MM.1S (cell line): ENCODE measurements around the gene FUT8.

Experiments
- DNase-seq: peaks from one replicate; pipeline ENCODE4 v3.0.0-alpha.2; 2015
- H2AFZ ChIP-seq: fragments of 300-600 bp; sonication (generic); 2 replicates; pipeline ENCODE4 v1.6.0; 2016; ENCODE audit warnings: antibody characterized with exemption, low read length
- H3F3A ChIP-seq: fragments of 300-600 bp; sonication (generic); 2 replicates; pipeline ENCODE4 v1.6.1; 2016; ENCODE audit warnings: mild to moderate bottlenecking, antibody characterized with exemption, low read length, moderate library complexity, mixed read lengths; ENCODE audit not compliant: insufficient read depth
- H3K27ac ChIP-seq: fragments of 300-600 bp; sonication (generic); 2 replicates; pipeline ENCODE4 v1.5.1; 2016; ENCODE audit warnings: mild to moderate bottlenecking, low read length
- H3K27me3 ChIP-seq: fragments of 300-600 bp; sonication (generic); replicated peaks from 2 replicates; pipeline ENCODE4 v1.6.0; 2016; ENCODE audit warnings: low read length; ENCODE audit not compliant: insufficient read depth
- H3K36me3 ChIP-seq: fragments of 300-600 bp; sonication (generic); replicated peaks from 2 replicates; pipeline ENCODE4 v1.6.1; 2016; ENCODE audit warnings: mild to moderate bottlenecking, low read length, mixed read lengths; ENCODE audit not compliant: insufficient read depth
- H3K4me1 ChIP-seq: fragments of 300-600 bp; sonication (generic); 2 replicates; pipeline ENCODE4 v1.6.1; 2016; ENCODE audit warnings: low read length, mixed read lengths
- H3K4me2 ChIP-seq: fragments of 300-600 bp; sonication (generic); 2 replicates; pipeline ENCODE4 v1.6.0; 2016; ENCODE audit warnings: low read depth, low read length
- H3K4me3 ChIP-seq: fragments of 300-600 bp; sonication (generic); 2 replicates; pipeline ENCODE4 v1.5.1; 2016; ENCODE audit warnings: low read length, mixed read lengths
- H3K79me2 ChIP-seq: fragments of 300-600 bp; sonication (generic); 2 replicates; pipeline ENCODE4 v1.6.1; 2016; ENCODE audit warnings: mixed run types, low read length, mixed read lengths
- H3K9ac ChIP-seq: fragments of 300-600 bp; sonication (generic); 2 replicates; pipeline ENCODE4 v1.6.1; 2016; ENCODE audit warnings: low read length, mixed read lengths
- H3K9me2 ChIP-seq: fragments of 300-600 bp; sonication (generic); replicated peaks from 2 replicates; pipeline ENCODE4 v1.6.1; 2016; ENCODE audit warnings: mild to moderate bottlenecking, low read length, mixed read lengths; ENCODE audit not compliant: insufficient read depth
- H3K9me3 ChIP-seq: fragments of 300-600 bp; sonication (generic); replicated peaks from 2 replicates; pipeline ENCODE4 v1.6.1; 2016; ENCODE audit warnings: mild to moderate bottlenecking, low read length, mixed read lengths; ENCODE audit not compliant: insufficient read depth
- H4K20me1 ChIP-seq: fragments of 300-600 bp; sonication (generic); 2 replicates; pipeline ENCODE4 v1.6.1; 2016; ENCODE audit warnings: mild to moderate bottlenecking, low read length, moderate library complexity, mixed read lengths; ENCODE audit not compliant: insufficient read depth
- CTCF ChIP-seq: fragments of 300-600 bp; sonication (generic); IDR thresholded peaks from 2 replicates; pipeline ENCODE4 v1.5.1; 2016; ENCODE audit warnings: antibody characterized with exemption, low read length, mixed read lengths
- EZH2 ChIP-seq: fragments of 300-600 bp; sonication (generic); optimal IDR thresholded peaks from 2 replicates; pipeline ENCODE3; 2017; ENCODE audit warnings: low read depth, mild to moderate bottlenecking, antibody characterized with exemption, low read length, mixed read lengths
- EZH2phosphoT487 ChIP-seq: fragments of 300-600 bp; sonication (generic); IDR thresholded peaks from 2 replicates; pipeline ENCODE4 v1.6.1; 2018; ENCODE audit warnings: antibody characterized with exemption, low read length

The FUT8 gene

GRCh38 chr14:65428691-65429090, 16.2 kb downstream of the FUT8 start:
- Histone ChIP-seq H3K4me1 (no peaks in the 10 kb centered on the region), H3K9me3 (no peaks in the 10 kb centered on the region), H3K4me2 (no peak overlapping the region), H3K79me2 (peaks cover 28% of the 10 kb centered on the region), H2AFZ (no peak overlapping the region), H3K36me3 (no peaks in the 10 kb centered on the region), H3F3A (no peaks in the 10 kb centered on the region), H3K27me3 (no peaks in the 10 kb centered on the region), H3K4me3 (no peak overlapping the region), H3K9ac (no peak overlapping the region), H3K9me2 (no peaks in the 10 kb centered on the region), H3K27ac (no peak overlapping the region), H4K20me1 (no peaks in the 10 kb centered on the region)
- TF ChIP-seq EZH2 (no peak), CTCF (no peak), EZH2phosphoT487 (no peak)
- no peak for DNase-seq

- Histone ChIP-seq H3K4me1 (no peaks in the 10 kb centered on the region), H3K27ac (no peak overlapping the region), H3K79me2 (peaks cover 21% of the 10 kb centered on the region), H3K36me3 (no peaks in the 10 kb centered on the region), H3K9ac (no peak overlapping the region), H3K9me2 (no peaks in the 10 kb centered on the region), H2AFZ (no peak overlapping the region), H3K4me2 (no peak overlapping the region), H4K20me1 (no peaks in the 10 kb centered on the region), H3K27me3 (no peaks in the 10 kb centered on the region), H3K9me3 (no peaks in the 10 kb centered on the region), H3F3A (no peaks in the 10 kb centered on the region), H3K4me3 (no peak overlapping the region)
- DNase-seq: no peak
- TF ChIP-seq EZH2 (no peak), EZH2phosphoT487 (no peak), CTCF (no peak)
Observed at GRCh38 chr14:65429757-65430156, 17.2 kb downstream of the FUT8 start.

GRCh38 chr14:65431245-65431644, 18.7 kb downstream of the FUT8 start:
- H3K9me2 ChIP-seq: no peaks in the 10 kb centered on the region
- H3F3A ChIP-seq: no peaks in the 10 kb centered on the region
- no peak overlapping the region for H3K4me3 ChIP-seq
- no peak for TF ChIP-seq EZH2phosphoT487
- TF ChIP-seq EZH2: no peak
- TF ChIP-seq CTCF: no peak
- no peak overlapping the region for H3K27ac ChIP-seq
- DNase-seq: no peak
- H3K27me3 ChIP-seq: no peaks in the 10 kb centered on the region
- H3K4me2 ChIP-seq: no peak overlapping the region
- H3K4me1 ChIP-seq: no peaks in the 10 kb centered on the region
- H3K79me2 ChIP-seq: peaks cover 19% of the 10 kb centered on the region
- no peaks in the 10 kb centered on the region for H4K20me1 ChIP-seq
- no peak overlapping the region for H2AFZ ChIP-seq
- H3K9me3 ChIP-seq: no peaks in the 10 kb centered on the region
- no peaks in the 10 kb centered on the region; the same call in 1 of the 2 replicates for H3K36me3 ChIP-seq
- no peak overlapping the region for H3K9ac ChIP-seq

- no peaks in the 10 kb centered on the region; the same call in 1 of the 2 replicates for H3K36me3 ChIP-seq
- H3K4me2 ChIP-seq: no peak overlapping the region
- H3K9me2 ChIP-seq: no peaks in the 10 kb centered on the region
- no peak overlapping the region for H3K9ac ChIP-seq
- no peak for TF ChIP-seq EZH2
- H3K27me3 ChIP-seq: no peaks in the 10 kb centered on the region
- no peak overlapping the region for H2AFZ ChIP-seq
- H4K20me1 ChIP-seq: no peaks in the 10 kb centered on the region
- H3K9me3 ChIP-seq: no peaks in the 10 kb centered on the region
- DNase-seq: no peak
- H3K79me2 ChIP-seq: peaks cover 19% of the 10 kb centered on the region
- no peak overlapping the region for H3K4me3 ChIP-seq
- H3K27ac ChIP-seq: no peak overlapping the region
- H3K4me1 ChIP-seq: no peaks in the 10 kb centered on the region
- no peaks in the 10 kb centered on the region for H3F3A ChIP-seq
Observed at GRCh38 chr14:65431951-65432350, 19.4 kb downstream of the FUT8 start.
